ENCODE data around the gene AARS2.
"Not testable (repeated sequence)": the region's sequence is repeated elsewhere in the genome, so short reads cannot be mapped to it uniquely, and the experiment has no call there.

AARS2 gene

GRCh38 chr6:44312901-44313788, at the start of gene AARS2:
AARS2 (minus strand) TSS chr6:44313347; CDS start chr6:44313323, 24 bp downstream.
- DNase-seq (ENCODE audit: low read depth) = peak; percentile 83
- TF ChIP-seq CTCF (IDR thresholded peaks at IDR 0.05; ENCODE audit: insufficient read depth, low read depth, low read length, missing control alignments) = peak; percentile 97
- peak within 1 kb of the TSS; percentile 85 for H3K4me3 ChIP-seq (ENCODE audit: low read length)

- no peak overlapping the region for H3K4me3 ChIP-seq (ENCODE audit: low read length)
- TF ChIP-seq CTCF (IDR thresholded peaks at IDR 0.05; ENCODE audit: insufficient read depth, low read depth, low read length, missing control alignments) = no peak
- DNase-seq (ENCODE audit: low read depth) = no peak
Observed at GRCh38 chr6:44361947-44362346, 48.8 kb upstream of the AARS2 start.

- no peak for TF ChIP-seq CTCF (IDR thresholded peaks at IDR 0.05; ENCODE audit: insufficient read depth, low read depth, low read length, missing control alignments)
- no peak for DNase-seq (ENCODE audit: low read depth)
- no peak overlapping the region for H3K4me3 ChIP-seq (ENCODE audit: low read length)
Observed at GRCh38 chr6:44359973-44360372, 46.8 kb upstream of the AARS2 start.

- DNase-seq (ENCODE audit: low read depth) = no peak
- no peak for TF ChIP-seq CTCF (IDR thresholded peaks at IDR 0.05; ENCODE audit: insufficient read depth, low read depth, low read length, missing control alignments)
- no peak overlapping the region for H3K4me3 ChIP-seq (ENCODE audit: low read length)
Observed at GRCh38 chr6:44356487-44356886, 43.3 kb upstream of the AARS2 start.

- TF ChIP-seq CTCF (IDR thresholded peaks at IDR 0.05; ENCODE audit: insufficient read depth, low read depth, low read length, missing control alignments) = no peak
- no peak overlapping the region for H3K4me3 ChIP-seq (ENCODE audit: low read length)
- DNase-seq (ENCODE audit: low read depth) = no peak
Observed at GRCh38 chr6:44355640-44356039, 42.5 kb upstream of the AARS2 start.

- no peak for TF ChIP-seq CTCF (IDR thresholded peaks at IDR 0.05; ENCODE audit: insufficient read depth, low read depth, low read length, missing control alignments)
- peak; percentile 45 for DNase-seq (ENCODE audit: low read depth)
- no peak overlapping the region for H3K4me3 ChIP-seq (ENCODE audit: low read length)
Observed at GRCh38 chr6:44353336-44353735, 40.2 kb upstream of the AARS2 start.

- no peak for TF ChIP-seq CTCF (IDR thresholded peaks at IDR 0.05; ENCODE audit: insufficient read depth, low read depth, low read length, missing control alignments)
- H3K4me3 ChIP-seq (ENCODE audit: low read length) = no peak overlapping the region
- no peak for DNase-seq (ENCODE audit: low read depth)
Observed at GRCh38 chr6:44352259-44352658, 39.1 kb upstream of the AARS2 start.

GRCh38 chr6:44350650-44350994, 37.5 kb upstream of the AARS2 start:
- not testable (repeated sequence) for H3K4me3 ChIP-seq (ENCODE audit: low read length); DNase-seq (ENCODE audit: low read depth)

Data from epithelial cell of esophagus (primary cell).